Hematopoietic multipotent progenitor cell treated with erythropoietin and hydrocortisone succinate and interleukin-3 and kit ligand, for 4 days (in vitro differentiated cells): ENCODE data around the gene MED7.

ENCODE experiments used
- DNase-seq: peaks from one replicate; pipeline ENCODE4 v3.0.0-alpha.2; 2015

The MED7 gene

DNA sequence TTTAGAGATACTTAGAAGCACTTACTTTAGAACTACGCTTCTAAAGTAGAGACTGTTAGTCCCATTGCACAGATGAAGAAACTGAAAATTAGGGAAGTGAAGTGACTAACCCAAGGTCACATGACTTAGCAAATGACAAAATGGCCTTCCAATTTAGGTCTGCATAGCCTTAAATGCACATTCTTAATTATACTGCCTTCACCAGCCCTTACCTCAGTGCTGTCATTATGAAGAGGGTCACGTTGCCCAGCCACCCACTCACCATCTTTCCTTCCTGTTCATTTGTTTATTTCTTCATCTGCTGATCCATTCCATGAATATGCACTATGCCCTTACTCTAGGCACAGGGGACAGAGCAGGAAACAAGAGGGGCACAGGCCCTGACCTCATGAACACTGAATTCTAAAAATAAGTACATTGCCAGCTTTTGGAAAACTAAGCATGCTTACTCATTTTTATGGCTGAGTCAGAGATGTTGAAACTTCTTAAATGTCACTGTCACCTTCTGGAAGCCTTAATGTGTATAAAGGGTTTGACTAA lies 42.5 kb downstream of the MED7 start:
- DNase-seq = peak; percentile 36

- DNase-seq = no peak
These were observed 54.2 kb downstream of the MED7 start for GRCh38 chr5:157088342-157088990.
